A549 (cell line): ENCODE results near the gene METTL23.

ENCODE experiments used
- CEBPB ChIP-seq, 2 experiments: fragments of >200 bp in 1 of 2; sonication (Bioruptor Twin) in 1 of 2; formaldehyde crosslinking in 1 of 2; IDR thresholded peaks; 2 replicates each; pipeline ENCODE4 v1.6.1; 2012 to 2016
- HOXB13 ChIP-seq: fragments of 250-450 bp; sonication (Bioruptor Pico); IDR thresholded peaks from 2 replicates; pipeline ENCODE4 v1.5.0; 2020; ENCODE audit warnings: low read depth, mild to moderate bottlenecking, moderate library complexity
- TF ChIP-seq, protein P1 (sequence below): fragments of >200 bp; sonication (Bioruptor Twin); formaldehyde crosslinking; IDR thresholded peaks from 3 replicates; pipeline ENCODE4 v1.5.1; 2016
- TF ChIP-seq, protein P2 (sequence below): fragments of 200-600 bp; sonication (generic); IDR thresholded peaks from 2 replicates; pipeline ENCODE4 v1.6.1; 2016; ENCODE audit warnings: antibody characterized with exemption, mild to moderate bottlenecking, moderate library complexity

DNA sequence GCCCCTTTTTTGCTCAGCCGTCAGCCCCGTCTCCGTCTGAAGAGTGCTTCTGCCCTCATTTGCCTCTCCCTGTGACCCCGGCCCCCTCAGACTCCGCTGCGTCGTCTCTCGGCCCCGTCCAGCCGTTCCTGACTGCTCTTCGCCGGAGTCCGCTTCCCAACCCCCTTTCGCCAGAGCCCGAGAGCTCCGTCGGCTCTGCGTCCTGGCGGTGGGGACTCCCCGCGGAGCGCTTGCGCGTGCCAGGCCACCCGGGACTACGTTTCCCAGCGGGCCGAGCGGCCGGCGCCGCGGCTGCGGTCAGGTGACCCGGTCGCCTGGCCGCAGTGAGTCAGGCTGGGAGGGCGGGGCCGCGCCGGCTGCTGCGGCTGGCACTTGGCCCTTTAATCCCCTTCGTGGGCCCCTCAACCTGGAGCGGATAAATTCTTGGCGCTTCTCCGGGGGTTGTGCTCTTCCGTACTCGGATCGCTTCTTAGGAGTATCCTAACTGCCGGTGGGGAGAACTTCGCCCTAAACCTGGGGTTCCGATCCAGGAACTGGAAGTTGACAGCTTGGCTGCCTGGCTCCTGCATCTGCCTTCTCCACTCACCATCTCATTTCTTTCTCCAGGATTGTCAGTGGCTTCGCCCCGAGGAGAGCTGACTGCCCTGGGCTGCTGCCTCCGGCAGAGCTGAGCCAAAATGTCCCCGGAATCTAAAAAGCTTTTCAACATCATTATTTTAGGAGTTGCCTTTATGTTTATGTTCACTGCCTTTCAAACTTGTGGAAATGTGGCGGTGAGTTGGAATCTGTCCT lies 11.2 kb downstream of the METTL23 start, which contains the start of gene MFSD11:
- TF ChIP-seq, protein P1, sequence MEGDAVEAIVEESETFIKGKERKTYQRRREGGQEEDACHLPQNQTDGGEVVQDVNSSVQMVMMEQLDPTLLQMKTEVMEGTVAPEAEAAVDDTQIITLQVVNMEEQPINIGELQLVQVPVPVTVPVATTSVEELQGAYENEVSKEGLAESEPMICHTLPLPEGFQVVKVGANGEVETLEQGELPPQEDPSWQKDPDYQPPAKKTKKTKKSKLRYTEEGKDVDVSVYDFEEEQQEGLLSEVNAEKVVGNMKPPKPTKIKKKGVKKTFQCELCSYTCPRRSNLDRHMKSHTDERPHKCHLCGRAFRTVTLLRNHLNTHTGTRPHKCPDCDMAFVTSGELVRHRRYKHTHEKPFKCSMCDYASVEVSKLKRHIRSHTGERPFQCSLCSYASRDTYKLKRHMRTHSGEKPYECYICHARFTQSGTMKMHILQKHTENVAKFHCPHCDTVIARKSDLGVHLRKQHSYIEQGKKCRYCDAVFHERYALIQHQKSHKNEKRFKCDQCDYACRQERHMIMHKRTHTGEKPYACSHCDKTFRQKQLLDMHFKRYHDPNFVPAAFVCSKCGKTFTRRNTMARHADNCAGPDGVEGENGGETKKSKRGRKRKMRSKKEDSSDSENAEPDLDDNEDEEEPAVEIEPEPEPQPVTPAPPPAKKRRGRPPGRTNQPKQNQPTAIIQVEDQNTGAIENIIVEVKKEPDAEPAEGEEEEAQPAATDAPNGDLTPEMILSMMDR, result no peak
- TF ChIP-seq, protein P2, sequence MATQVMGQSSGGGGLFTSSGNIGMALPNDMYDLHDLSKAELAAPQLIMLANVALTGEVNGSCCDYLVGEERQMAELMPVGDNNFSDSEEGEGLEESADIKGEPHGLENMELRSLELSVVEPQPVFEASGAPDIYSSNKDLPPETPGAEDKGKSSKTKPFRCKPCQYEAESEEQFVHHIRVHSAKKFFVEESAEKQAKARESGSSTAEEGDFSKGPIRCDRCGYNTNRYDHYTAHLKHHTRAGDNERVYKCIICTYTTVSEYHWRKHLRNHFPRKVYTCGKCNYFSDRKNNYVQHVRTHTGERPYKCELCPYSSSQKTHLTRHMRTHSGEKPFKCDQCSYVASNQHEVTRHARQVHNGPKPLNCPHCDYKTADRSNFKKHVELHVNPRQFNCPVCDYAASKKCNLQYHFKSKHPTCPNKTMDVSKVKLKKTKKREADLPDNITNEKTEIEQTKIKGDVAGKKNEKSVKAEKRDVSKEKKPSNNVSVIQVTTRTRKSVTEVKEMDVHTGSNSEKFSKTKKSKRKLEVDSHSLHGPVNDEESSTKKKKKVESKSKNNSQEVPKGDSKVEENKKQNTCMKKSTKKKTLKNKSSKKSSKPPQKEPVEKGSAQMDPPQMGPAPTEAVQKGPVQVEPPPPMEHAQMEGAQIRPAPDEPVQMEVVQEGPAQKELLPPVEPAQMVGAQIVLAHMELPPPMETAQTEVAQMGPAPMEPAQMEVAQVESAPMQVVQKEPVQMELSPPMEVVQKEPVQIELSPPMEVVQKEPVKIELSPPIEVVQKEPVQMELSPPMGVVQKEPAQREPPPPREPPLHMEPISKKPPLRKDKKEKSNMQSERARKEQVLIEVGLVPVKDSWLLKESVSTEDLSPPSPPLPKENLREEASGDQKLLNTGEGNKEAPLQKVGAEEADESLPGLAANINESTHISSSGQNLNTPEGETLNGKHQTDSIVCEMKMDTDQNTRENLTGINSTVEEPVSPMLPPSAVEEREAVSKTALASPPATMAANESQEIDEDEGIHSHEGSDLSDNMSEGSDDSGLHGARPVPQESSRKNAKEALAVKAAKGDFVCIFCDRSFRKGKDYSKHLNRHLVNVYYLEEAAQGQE, result no peak
- TF ChIP-seq HOXB13 (CRISPR knock-in tag) (no peak), CEBPB (IDR thresholded peaks at IDR 0.05) (no peak)
